Rectal smooth muscle tissue (tissue), 1 donor: ENCODE measurements around the gene IGFBP6.

Experiments used
- H3K27ac ChIP-seq: one replicate; pipeline ENCODE4 v1.7.0; 2013; ENCODE audit warnings: low read depth, low read length, inconsistent platforms
- H3K27me3 ChIP-seq: one replicate; pipeline ENCODE4 v1.7.0; 2013; ENCODE audit warnings: low read length; ENCODE audit not compliant: control insufficient read depth, insufficient read depth
- H3K36me3 ChIP-seq: one replicate; pipeline ENCODE4 v1.7.0; 2013; ENCODE audit warnings: low read length; ENCODE audit not compliant: control insufficient read depth, insufficient read depth
- H3K4me1 ChIP-seq: one replicate; pipeline ENCODE4 v1.7.0; 2013; ENCODE audit warnings: low read length; ENCODE audit not compliant: control insufficient read depth, insufficient read depth
- H3K4me3 ChIP-seq: one replicate; pipeline ENCODE4 v1.7.0; 2013; ENCODE audit warnings: low read length
- H3K9ac ChIP-seq: one replicate; pipeline ENCODE4 v1.7.0; 2013; ENCODE audit warnings: low read length

Gene IGFBP6

GRCh38 chr12:53097564-53098353, at the start of gene IGFBP6:
Gene IGFBP6, plus strand, starts transcription at chr12:53097667. Its CDS starts 51 bp downstream, at chr12:53097718.
- peaks cover 6% of the 10 kb centered on the region for H3K4me1 ChIP-seq
- H3K9ac ChIP-seq: peak within 1 kb of the TSS; percentile 22
- H3K4me3 ChIP-seq: peak within 1 kb of the TSS; percentile 77
- H3K27me3 ChIP-seq: no peaks in the 10 kb centered on the region
- peak within 1 kb of the TSS; percentile 76 for H3K27ac ChIP-seq
- H3K36me3 ChIP-seq: no peaks in the 10 kb centered on the region

GRCh38 chr12:53048033-53048779, 49.3 kb upstream of the IGFBP6 start:
- Histone ChIP-seq H3K9ac (peak overlapping the region; percentile 32), H3K27ac (peak overlapping the region; percentile 96), H3K4me3 (peak overlapping the region; percentile 53), H3K27me3 (no peaks in the 10 kb centered on the region), H3K4me1 (peaks cover 48% of the 10 kb centered on the region), H3K36me3 (peaks cover 2% of the 10 kb centered on the region)

- Histone ChIP-seq H3K4me3 (peak overlapping the region; percentile 53), H3K27me3 (no peaks in the 10 kb centered on the region), H3K36me3 (peaks cover 2% of the 10 kb centered on the region), H3K9ac (no peak overlapping the region), H3K27ac (peak overlapping the region; percentile 96), H3K4me1 (peaks cover 54% of the 10 kb centered on the region)
Observed at GRCh38 chr12:53048780-53049401, 48.6 kb upstream of the IGFBP6 start.

GRCh38 chr12:53049571-53050318, 47.7 kb upstream of the IGFBP6 start, which contains the start of gene TNS2:
Gene TNS2, plus strand, starts transcription at chr12:53050065. Its CDS starts 121 bp downstream, at chr12:53050186.
- Histone ChIP-seq H3K27me3 (no peaks in the 10 kb centered on the region), H3K27ac (peak within 1 kb of the TSS; percentile 96), H3K9ac (peak within 1 kb of the TSS; percentile 2), H3K36me3 (peaks cover 2% of the 10 kb centered on the region), H3K4me1 (peaks cover 57% of the 10 kb centered on the region), H3K4me3 (peak within 1 kb of the TSS; percentile 53)

- H3K27ac ChIP-seq: peak overlapping the region; percentile 96
- peaks cover 2% of the 10 kb centered on the region for H3K36me3 ChIP-seq
- no peaks in the 10 kb centered on the region for H3K27me3 ChIP-seq
- H3K4me3 ChIP-seq: peak overlapping the region; percentile 53
- H3K9ac ChIP-seq: peak overlapping the region; percentile 2
- H3K4me1 ChIP-seq: peaks cover 57% of the 10 kb centered on the region
Observed at GRCh38 chr12:53050426-53051057, 46.9 kb upstream of the IGFBP6 start.

GRCh38 chr12:53051058-53051880, 46.2 kb upstream of the IGFBP6 start:
- Histone ChIP-seq H3K4me3 (peak overlapping the region; percentile 53), H3K27ac (peak overlapping the region; percentile 96), H3K36me3 (peaks cover 2% of the 10 kb centered on the region), H3K4me1 (peaks cover 54% of the 10 kb centered on the region), H3K9ac (peak overlapping the region; percentile 2), H3K27me3 (no peaks in the 10 kb centered on the region)

- H3K36me3 ChIP-seq: peaks cover 2% of the 10 kb centered on the region
- H3K4me3 ChIP-seq: peak overlapping the region; percentile 53
- peak overlapping the region; percentile 96 for H3K27ac ChIP-seq
- H3K9ac ChIP-seq: peak overlapping the region; percentile 1
- H3K27me3 ChIP-seq: no peaks in the 10 kb centered on the region
- peaks cover 54% of the 10 kb centered on the region for H3K4me1 ChIP-seq
Observed at GRCh38 chr12:53051881-53052412, 45.5 kb upstream of the IGFBP6 start.

GRCh38 chr12:53052419-53053217, 44.8 kb upstream of the IGFBP6 start:
- H3K4me3 ChIP-seq: peak overlapping the region; percentile 53
- peaks cover 54% of the 10 kb centered on the region for H3K4me1 ChIP-seq

GRCh38 chr12:53053218-53054111, 44.0 kb upstream of the IGFBP6 start:
- peaks cover 2% of the 10 kb centered on the region for H3K36me3 ChIP-seq
- H3K27me3 ChIP-seq: no peaks in the 10 kb centered on the region
- H3K4me3 ChIP-seq: peak overlapping the region; percentile 84
- no peak overlapping the region for H3K9ac ChIP-seq
- H3K4me1 ChIP-seq: peaks cover 47% of the 10 kb centered on the region
- peak overlapping the region; percentile 96 for H3K27ac ChIP-seq

More at GRCh38 chr12:53052419-53053217, 44.8 kb upstream of the IGFBP6 start:
- Histone ChIP-seq H3K9ac (peak overlapping the region; percentile 1), H3K36me3 (peaks cover 2% of the 10 kb centered on the region), H3K27ac (peak overlapping the region; percentile 96), H3K27me3 (no peaks in the 10 kb centered on the region)
